Stimulated activated naive CD8-positive, alpha-beta T cell treated with anti-CD3 and anti-CD28 coated beads, Interleukin-15, amount 100 ng/mL, for 72 hours (primary cell): Measurements from ENCODE around the gene TAF1B.
A peak's percentile ranks its signal among the peaks of the same experiment; 100 is the strongest.

Experiments
- ATAC-seq: fragments of 150-1000 bp; cut with Tn5 transposase; 2 replicates; pipeline ENCODE4 v1.10.0; 2021; ENCODE audit warnings: mild to moderate bottlenecking, moderate library complexity
- DNase-seq, 2 donors: peaks; one replicate each; pipeline ENCODE4 v3.0.0; 2021 to 2022
- H3K27ac Mint-ChIP-seq, 2 donors: one replicate each; pipeline ENCODE4 v1.8.0; 2022; ENCODE audit warnings: mild to moderate bottlenecking in 2 of 2, mixed read lengths in 2 of 2, moderate library complexity in 2 of 2
- H3K27me3 Mint-ChIP-seq: one replicate; pipeline ENCODE4 v1.8.0; 2022; ENCODE audit warnings: mixed read lengths
- H3K4me1 Mint-ChIP-seq: one replicate; pipeline ENCODE4 v1.8.0; 2022; ENCODE audit warnings: mild to moderate bottlenecking, mixed read lengths
- H3K4me3 Mint-ChIP-seq, 2 donors: one replicate each; pipeline ENCODE4 v1.8.0; 2022; ENCODE audit warnings: mild to moderate bottlenecking in 2 of 2, mixed read lengths in 2 of 2, moderate library complexity in 1 of 2
- H3K9me3 Mint-ChIP-seq, 2 donors: one replicate each; pipeline ENCODE4 v1.8.0; 2022; ENCODE audit warnings: mixed read lengths in 2 of 2

The TAF1B gene

DNA sequence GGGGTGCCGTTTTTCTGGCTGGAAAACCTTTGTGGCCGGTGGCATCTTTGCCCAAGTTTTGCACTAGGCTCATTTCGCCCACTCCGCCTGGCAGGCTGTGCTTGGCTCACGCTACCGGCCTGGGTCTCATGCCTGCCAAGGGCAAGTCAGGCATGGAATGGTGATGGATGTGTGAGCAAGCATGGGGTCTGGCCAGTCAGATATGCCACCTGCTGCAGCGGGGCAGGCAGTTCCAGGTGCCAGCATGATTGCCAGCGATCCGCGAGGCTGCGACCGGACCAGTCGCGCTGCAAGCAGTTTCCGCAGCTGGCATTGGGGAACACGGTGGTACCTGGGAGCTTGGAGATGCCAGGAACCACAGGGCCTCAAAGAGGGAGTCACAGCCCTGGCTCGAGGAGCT is 40.6 kb downstream of the TAF1B start:
- H3K4me3 Mint-ChIP-seq = no peak overlapping the region

DNA sequence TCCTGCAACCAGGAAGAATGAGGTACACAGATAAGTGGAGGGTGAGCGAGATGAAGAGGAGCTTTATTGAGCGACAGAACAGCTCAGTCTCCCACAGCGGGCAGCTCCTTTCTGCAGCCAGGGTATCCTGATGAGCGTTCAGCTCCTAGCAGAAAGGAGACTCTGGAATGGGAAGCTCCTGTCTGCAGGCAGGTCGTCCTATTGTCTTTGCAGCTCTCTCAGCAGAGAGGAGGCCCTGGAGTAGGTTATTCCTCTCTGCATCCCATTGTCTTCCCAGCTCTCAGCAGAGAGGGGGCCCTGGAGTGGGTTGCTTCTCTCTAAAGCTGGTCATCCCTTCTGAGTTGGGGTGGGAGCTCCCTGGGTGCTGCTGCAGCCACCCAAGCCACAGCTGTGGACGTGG is 41.2 kb downstream of the TAF1B start:
- peaks cover 12 to 21% of the 10 kb centered on the region in 2 donors for H3K9me3 Mint-ChIP-seq

More for the DNA sequence above, 40.6 kb downstream of the TAF1B start:
- Mint-ChIP-seq H3K27ac (no peak overlapping the region), H3K4me1 (no peaks in the 10 kb centered on the region), H3K9me3 (peaks cover 12 to 21% of the 10 kb centered on the region in 2 donors), H3K27me3 (no peaks in the 10 kb centered on the region)
- no peak for DNase-seq
- no peak for ATAC-seq

DNA sequence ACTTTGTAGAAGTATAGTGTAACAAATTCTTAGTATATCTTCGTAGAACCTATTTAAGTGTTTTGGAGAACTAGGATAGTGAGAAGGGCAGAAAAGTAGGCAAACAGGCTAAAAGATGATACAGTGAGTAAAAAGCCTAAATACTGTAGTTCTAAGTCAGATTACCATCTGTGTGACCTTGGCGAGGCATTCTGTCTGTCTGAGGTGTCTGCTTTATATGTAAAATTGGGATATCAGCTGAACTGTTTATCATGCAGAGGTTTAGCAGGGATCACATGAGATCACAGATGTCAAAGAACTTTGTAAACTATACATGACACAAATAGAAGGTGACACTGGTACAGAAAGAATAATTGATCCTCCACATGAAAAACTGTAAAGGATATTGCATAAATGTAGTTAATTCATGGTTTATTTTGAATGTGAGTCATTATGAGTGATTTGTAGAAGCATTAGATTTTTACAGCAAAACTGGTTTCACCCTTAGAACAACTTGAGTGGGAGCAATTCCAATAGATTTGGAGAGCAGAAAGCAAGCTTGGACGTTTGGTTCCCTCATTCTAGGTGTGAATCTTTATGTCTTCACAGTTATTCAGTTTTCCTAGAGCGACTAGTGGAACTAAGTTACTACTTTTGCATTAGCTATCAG is 41.9 kb downstream of the TAF1B start:
- H3K4me3 Mint-ChIP-seq = no peak overlapping the region
- no peaks in the 10 kb centered on the region for H3K4me1 Mint-ChIP-seq
- ATAC-seq (no peak), DNase-seq (no peak)
- peaks cover 12 to 21% of the 10 kb centered on the region in 2 donors for H3K9me3 Mint-ChIP-seq
- H3K27ac Mint-ChIP-seq = no peak overlapping the region
- H3K27me3 Mint-ChIP-seq = no peaks in the 10 kb centered on the region

More for the DNA sequence above, 41.2 kb downstream of the TAF1B start:
- no peaks in the 10 kb centered on the region for H3K4me1 Mint-ChIP-seq
- ATAC-seq (no peak), DNase-seq (no peak)
- no peak overlapping the region for H3K27ac Mint-ChIP-seq
- H3K4me3 Mint-ChIP-seq = no peak overlapping the region
- H3K27me3 Mint-ChIP-seq = no peaks in the 10 kb centered on the region

DNA sequence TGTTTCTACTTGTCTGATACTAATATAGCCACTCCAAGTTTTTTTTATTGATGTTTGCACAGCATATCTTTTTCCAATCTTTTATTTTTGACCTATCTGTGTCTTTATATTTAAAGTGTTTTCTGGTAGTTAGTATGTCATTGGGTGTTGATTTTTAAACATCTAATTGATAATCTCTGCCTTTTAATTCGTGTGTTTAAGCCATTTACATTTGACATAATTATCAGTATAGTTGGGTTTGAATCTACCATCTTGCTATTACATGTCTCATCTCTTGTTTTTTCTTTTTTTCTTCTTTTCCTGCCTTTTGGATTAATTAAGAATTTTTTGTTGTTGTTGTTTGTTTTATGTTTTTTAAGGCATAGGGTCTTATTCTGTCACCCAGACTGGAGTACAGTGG is 44.2 kb downstream of the TAF1B start:
- Mint-ChIP-seq H3K4me1 (no peaks in the 10 kb centered on the region), H3K27me3 (no peaks in the 10 kb centered on the region), H3K27ac (no peak overlapping the region), H3K4me3 (no peak overlapping the region), H3K9me3 (peaks cover 12 to 21% of the 10 kb centered on the region in 2 donors)
- DNase-seq = no peak
- no peak for ATAC-seq

DNA sequence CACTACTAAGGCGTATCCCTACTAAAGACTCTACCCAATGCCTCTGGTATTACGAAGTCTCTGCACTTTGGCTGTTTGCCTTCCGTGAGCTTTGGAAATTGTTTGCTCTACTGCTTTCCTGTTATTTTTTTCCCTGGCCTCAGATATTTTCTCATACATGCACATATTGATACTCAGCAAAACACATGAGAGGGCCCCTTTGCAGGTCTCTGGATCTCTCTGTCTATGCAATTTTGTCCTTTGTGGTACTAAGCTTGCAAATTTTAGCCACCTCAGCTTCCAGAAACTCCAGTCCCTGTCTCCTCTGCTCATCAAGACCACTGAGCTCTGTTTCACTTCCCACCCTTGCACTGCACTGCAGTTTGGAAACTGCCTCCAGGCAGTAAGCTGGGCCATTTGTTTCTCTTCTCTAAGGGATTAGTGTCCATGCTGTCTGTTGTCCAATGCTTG is 46.6 kb downstream of the TAF1B start:
- no peaks in the 10 kb centered on the region for H3K27me3 Mint-ChIP-seq
- ATAC-seq = no peak
- H3K9me3 Mint-ChIP-seq = peaks cover 12 to 21% of the 10 kb centered on the region in 2 donors
- H3K4me3 Mint-ChIP-seq = no peak overlapping the region
- DNase-seq = no peak
- H3K27ac Mint-ChIP-seq = no peak overlapping the region
- no peaks in the 10 kb centered on the region for H3K4me1 Mint-ChIP-seq

DNA sequence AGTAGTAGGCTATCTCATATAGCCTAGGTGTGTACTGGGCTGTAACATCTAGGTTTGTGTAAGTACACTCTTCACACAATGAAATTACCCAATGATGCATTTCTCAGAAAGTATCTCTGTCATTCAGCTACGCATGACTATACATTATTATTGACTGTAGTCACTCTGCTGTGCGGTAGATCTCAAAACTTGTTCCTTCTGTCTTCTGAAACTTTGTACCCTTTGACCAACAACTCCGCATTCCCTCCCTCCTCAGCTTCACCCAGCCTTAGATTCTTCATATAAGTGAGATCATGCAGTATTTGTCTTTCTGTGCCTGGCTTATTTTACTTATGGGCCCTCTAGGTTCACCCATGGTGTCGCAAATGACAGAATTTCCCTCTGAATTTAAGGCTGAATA is 49.0 kb downstream of the TAF1B start:
- H3K27ac Mint-ChIP-seq = no peak overlapping the region
- no peak for DNase-seq
- no peaks in the 10 kb centered on the region for H3K27me3 Mint-ChIP-seq
- no peak for ATAC-seq
- H3K9me3 Mint-ChIP-seq = peaks cover 10 to 13% of the 10 kb centered on the region in 2 donors
- no peak overlapping the region for H3K4me3 Mint-ChIP-seq
- H3K4me1 Mint-ChIP-seq = peaks cover 10% of the 10 kb centered on the region

DNA sequence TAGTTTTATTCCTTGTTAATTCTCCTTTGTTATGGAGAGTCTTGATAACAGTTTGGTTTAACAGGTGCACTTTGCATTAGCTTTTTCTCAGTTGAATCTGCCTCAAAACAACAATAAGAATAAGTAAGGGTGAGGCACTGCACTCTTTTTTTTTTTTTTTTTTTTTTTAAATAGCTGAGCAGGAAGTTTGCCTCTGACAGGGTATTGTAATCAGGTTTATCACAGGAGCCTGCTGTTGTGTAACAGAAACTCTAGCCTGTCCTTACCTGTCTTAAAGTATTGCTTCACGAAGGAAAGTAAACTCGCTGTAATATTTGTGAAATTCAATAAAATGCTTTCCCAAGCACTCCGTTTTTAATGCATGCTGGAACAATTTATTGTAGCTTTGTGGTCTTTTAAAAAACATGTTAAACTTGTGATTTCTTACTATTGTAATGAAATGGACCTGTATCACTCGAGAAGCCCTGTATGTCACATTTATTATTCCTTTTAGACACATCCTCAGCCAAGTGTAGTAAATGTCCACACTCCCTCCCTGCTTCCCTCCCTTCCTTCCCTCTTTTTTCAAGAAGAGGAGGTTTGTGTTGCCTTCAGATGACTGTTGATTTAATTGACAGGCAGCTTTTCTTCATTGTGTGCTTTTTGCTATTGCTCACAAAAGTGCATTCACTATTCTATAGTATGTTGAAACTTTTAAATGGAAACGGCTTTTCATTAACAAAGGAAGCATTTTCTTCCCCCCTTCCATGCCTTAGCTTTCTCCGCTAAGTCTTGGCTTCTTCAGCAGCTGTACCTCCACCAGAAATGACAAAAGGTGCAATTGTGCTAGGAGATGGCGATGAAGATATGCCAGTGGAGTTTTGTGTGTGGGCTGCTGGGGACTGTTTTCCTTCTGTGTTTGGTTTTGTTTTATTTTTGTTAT is 52.7 kb downstream of the TAF1B start:
- DNase-seq (no peak), ATAC-seq (no peak)
- Mint-ChIP-seq H3K9me3 (no peaks in the 10 kb centered on the region), H3K4me1 (peaks cover 19% of the 10 kb centered on the region), H3K4me3 (no peak overlapping the region), H3K27me3 (no peaks in the 10 kb centered on the region), H3K27ac (no peak overlapping the region)

DNA sequence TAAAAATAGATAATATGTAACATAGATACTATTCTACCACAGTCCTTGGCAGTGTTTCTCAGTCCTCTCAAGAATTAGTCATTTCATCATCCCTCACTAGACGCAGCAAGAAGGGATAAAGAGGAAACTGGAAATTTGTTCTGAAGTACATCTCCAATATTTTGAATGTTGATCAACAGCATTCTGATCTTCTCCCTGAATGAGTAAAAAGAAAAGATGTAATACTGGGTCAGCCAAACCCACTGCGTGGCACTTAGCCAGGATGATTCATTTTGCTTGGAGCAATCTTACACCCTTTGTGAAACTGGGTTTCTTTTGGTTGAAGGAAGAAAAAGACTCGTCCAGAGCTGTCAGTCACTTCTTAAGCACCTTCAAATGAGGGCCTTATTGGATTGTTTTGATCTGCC is 54.1 kb downstream of the TAF1B start:
- Mint-ChIP-seq H3K27ac (peak overlapping the region; percentile 19 to 52), H3K4me1 (peaks cover 19% of the 10 kb centered on the region), H3K27me3 (no peaks in the 10 kb centered on the region), H3K9me3 (no peaks in the 10 kb centered on the region), H3K4me3 (peak overlapping the region in 1 of 2 donors; percentile 47)
- ATAC-seq (peak; percentile 100), DNase-seq (peak; percentile 54 to 81)

DNA sequence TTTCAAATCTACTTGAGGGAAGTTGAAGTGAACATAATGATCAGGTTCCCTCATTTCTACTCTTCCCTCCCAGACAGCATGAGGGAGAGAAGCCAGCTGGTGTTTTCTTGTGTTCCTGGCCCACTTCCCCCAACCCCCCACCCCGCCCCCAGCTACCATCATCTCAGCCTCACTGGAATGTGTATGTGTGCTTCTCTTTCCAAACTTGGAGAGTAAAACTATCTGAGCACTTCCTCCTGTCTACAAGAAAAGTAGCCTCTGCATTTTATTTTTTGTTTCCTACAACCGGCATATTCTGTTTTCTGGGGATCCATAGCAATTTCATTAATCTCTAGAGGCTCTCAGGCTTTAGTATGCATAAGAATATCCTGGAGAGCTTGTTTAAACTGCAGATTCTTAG is 54.6 kb downstream of the TAF1B start:
- ATAC-seq (no peak), DNase-seq (no peak)
- H3K9me3 Mint-ChIP-seq = no peaks in the 10 kb centered on the region
- no peaks in the 10 kb centered on the region for H3K27me3 Mint-ChIP-seq
- H3K4me1 Mint-ChIP-seq = peaks cover 19% of the 10 kb centered on the region
- H3K4me3 Mint-ChIP-seq = peak overlapping the region in 1 of 2 donors; percentile 47
- H3K27ac Mint-ChIP-seq = no peak overlapping the region

DNA sequence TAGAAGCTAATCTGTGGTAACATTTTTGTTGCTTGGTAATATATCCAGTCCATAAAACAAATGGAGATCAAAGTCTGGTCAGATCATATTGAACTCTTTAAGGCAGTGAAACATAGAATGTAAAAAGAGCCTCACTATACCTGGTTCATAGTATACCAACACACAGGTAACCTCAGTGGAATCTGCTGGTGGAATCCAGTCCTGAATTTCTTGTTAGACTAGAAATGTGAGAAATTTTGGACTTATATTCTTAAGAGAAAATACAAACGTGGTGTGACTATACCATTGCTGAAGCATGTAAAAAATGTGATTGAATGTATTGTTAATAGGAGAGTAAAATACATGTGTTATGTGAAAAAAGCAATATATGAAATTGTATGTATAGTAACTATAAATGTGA is 62.1 kb downstream of the TAF1B start:
- no peaks in the 10 kb centered on the region for H3K4me1 Mint-ChIP-seq
- no peak for DNase-seq
- ATAC-seq = no peak
- H3K27me3 Mint-ChIP-seq = no peaks in the 10 kb centered on the region
- H3K27ac Mint-ChIP-seq = no peak overlapping the region
- no peak overlapping the region for H3K4me3 Mint-ChIP-seq
- H3K9me3 Mint-ChIP-seq = no peaks in the 10 kb centered on the region

DNA sequence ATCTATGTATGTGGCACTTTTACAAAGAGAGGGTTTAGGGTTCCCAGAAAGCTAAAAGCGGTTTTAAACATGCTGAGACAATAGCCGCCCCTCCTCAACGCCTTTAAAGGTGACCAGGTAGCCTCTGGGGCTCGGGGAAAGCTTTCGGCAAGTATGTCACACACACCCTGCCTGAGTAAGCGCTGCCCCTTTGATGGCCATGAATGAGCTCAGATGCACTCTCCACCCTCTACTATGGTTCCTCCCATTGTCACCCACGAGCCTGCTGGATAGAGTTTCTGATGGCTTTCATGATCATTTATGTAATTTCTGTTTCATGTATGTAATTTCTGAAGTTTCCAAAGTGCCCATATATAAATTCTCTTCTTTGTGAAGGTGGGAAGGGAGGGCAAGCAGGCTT is 64.1 kb downstream of the TAF1B start:
- no peak for ATAC-seq
- no peak overlapping the region for H3K4me3 Mint-ChIP-seq

DNA sequence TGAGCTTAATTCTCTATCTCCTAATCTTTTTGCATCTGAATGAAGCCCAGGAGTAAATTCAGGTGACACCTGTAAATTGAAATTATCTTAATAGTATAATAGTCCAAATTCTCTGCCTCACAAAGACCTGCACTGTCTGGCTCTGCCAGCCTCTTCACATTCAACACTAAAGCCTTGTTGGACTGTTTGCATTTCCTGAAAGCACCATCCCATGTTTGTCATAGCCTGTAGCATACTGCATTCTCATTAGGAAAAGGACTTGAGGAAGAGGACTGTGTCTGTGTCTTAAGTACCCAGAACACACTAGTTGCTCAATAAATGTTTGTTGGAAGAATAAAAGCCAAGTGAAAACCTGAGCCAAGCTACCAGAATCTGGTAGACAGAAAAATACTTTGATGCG is 65.4 kb downstream of the TAF1B start:
- Mint-ChIP-seq H3K27ac (no peak overlapping the region), H3K4me1 (no peaks in the 10 kb centered on the region), H3K4me3 (no peak overlapping the region), H3K9me3 (no peaks in the 10 kb centered on the region), H3K27me3 (no peaks in the 10 kb centered on the region)
- ATAC-seq (no peak), DNase-seq (no peak)

More for the DNA sequence above, 64.1 kb downstream of the TAF1B start:
- Mint-ChIP-seq H3K4me1 (no peaks in the 10 kb centered on the region), H3K27me3 (no peaks in the 10 kb centered on the region), H3K9me3 (no peaks in the 10 kb centered on the region), H3K27ac (no peak overlapping the region)
- DNase-seq = no peak

DNA sequence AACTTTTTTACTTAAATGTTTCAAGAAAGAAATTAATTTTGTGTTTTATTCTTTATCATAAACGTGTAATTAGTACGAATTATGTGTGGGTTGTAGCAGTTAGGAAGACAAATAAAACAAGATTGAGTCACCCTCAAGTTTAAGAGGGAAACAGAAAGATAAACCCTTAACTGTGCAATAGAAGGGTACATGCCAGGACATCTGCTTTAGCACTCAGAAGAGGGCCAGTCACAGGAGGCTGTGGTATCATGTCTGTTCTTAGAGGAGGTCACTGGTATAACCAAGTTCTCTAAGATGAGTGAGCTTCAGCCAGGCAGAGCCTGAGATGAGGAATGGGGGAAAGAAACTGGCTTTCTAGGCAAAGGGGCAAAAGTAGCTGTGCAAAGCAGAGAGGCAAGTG is 65.8 kb downstream of the TAF1B start:
- DNase-seq (no peak), ATAC-seq (no peak)
- Mint-ChIP-seq H3K27me3 (no peaks in the 10 kb centered on the region), H3K4me1 (peaks cover 3% of the 10 kb centered on the region), H3K9me3 (no peaks in the 10 kb centered on the region), H3K27ac (no peak overlapping the region), H3K4me3 (no peak overlapping the region)

DNA sequence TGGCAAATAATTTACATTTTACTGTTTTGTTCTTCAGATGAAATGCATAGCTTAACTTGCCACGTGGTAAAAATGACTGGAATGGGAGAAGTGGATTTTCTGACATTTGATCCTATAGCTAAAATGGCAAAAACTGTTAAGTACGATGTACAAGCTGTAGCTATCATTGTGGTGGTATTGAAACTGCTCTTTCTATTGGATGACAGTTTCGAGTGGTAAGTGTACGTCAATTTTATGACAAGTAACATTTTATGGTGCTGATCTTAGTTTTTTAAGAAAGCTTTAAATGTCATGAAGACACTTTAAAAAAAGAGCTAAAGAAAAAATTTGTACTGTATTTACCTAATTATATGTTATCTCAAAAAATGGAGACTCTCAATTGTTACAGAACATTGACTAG is 67.4 kb downstream of the TAF1B start:
- Mint-ChIP-seq H3K4me3 (no peak overlapping the region), H3K9me3 (no peaks in the 10 kb centered on the region), H3K27me3 (no peaks in the 10 kb centered on the region), H3K27ac (no peak overlapping the region), H3K4me1 (peaks cover 13% of the 10 kb centered on the region)
- no peak for ATAC-seq
- no peak for DNase-seq

DNA sequence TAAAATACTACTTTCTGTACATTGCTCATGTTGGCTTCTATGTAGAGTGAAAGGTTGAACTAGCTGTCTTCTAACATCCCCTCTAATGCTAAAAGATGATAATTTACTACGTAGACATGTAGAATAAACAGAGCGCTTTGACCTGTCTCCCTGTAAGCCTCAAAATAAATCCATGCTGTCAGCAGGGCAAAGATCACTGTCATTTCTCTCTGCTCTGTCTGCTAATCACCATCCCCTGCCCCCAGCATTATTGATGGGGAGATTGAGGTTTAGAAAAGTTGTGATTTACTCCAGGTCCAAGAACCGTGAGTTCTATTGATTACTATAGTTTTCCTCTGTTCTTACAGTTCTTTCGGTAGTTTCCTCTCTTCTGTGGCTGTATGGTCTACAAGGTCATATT is 69.2 kb downstream of the TAF1B start:
- DNase-seq (no peak), ATAC-seq (no peak)
- H3K4me3 Mint-ChIP-seq = no peak overlapping the region
- H3K9me3 Mint-ChIP-seq = no peaks in the 10 kb centered on the region
- no peaks in the 10 kb centered on the region for H3K27me3 Mint-ChIP-seq
- peaks cover 13% of the 10 kb centered on the region for H3K4me1 Mint-ChIP-seq
- no peak overlapping the region for H3K27ac Mint-ChIP-seq

DNA sequence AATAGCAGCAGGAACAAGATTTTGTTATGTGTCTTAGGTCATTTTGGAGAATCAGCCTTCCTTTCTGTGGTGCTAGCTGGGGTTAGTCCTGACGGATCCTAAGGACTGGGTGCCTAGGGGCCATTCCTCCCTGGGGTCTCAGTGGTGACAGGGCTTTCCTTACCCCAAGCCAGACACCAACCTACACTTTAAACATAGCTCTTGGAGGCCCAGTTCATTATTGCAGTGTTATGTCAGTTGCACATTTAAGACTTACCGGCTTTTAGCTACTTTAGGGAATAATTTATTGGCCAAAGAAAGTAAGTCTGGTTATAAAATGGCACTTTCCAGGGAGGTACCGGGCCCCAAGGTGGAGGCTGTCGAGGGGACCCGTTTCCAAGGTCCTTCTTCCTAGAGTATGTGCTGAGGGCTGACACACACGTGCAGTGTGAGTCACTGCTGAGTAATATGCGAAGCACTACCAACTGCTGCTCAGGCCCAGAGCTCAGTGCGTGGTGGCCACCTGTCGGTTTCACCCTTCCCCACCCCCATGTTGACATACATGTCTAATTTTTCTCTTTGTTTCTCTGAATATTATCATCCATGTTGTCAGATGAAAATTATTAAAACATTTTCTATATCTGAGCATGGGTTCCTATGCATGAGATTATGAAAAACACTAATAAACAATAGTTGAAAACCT is 71.3 kb downstream of the TAF1B start:
- DNase-seq (peak; percentile 21 to 60), ATAC-seq (peak; percentile 100)
- no peaks in the 10 kb centered on the region for H3K9me3 Mint-ChIP-seq
- no peak overlapping the region for H3K4me3 Mint-ChIP-seq
- peaks cover 13% of the 10 kb centered on the region for H3K4me1 Mint-ChIP-seq
- peak overlapping the region in 1 of 2 donors; percentile 60 for H3K27ac Mint-ChIP-seq
- no peaks in the 10 kb centered on the region for H3K27me3 Mint-ChIP-seq
